NCI-H774 (cell line): ENCODE results near the gene TAC1.
"Not testable (repeated sequence)": the region's sequence is repeated elsewhere in the genome, so short reads cannot be mapped to it uniquely, and the experiment has no call there.

ENCODE experiments used
- DNase-seq: peaks from one replicate; lab custom pipeline; 2025; lab: John Stamatoyannopoulos, UW

Gene TAC1

GRCh38 chr7:97731736-97732564, at the start of gene TAC1:
Gene TAC1, plus strand, starts transcription at chr7:97732086. Its CDS starts 527 bp downstream, at chr7:97732613.
- no peak for DNase-seq

- DNase-seq, result no peak
Measured at GRCh38 chr7:97685952-97686351, 45.9 kb upstream of the TAC1 start.

GRCh38 chr7:97693586-97693985, 38.3 kb upstream of the TAC1 start:
- DNase-seq, result no peak

- DNase-seq, result no peak
Measured at GRCh38 chr7:97694355-97694754, 37.5 kb upstream of the TAC1 start.

- DNase-seq, result no peak
Measured at GRCh38 chr7:97697396-97697795, 34.5 kb upstream of the TAC1 start.

GRCh38 chr7:97722386-97722785, 9.5 kb upstream of the TAC1 start:
- DNase-seq, result no peak

GRCh38 chr7:97732565-97733275, 834 bp downstream of the TAC1 start:
- no peak for DNase-seq

- no peak for DNase-seq
Measured at GRCh38 chr7:97733276-97734161, 1.6 kb downstream of the TAC1 start.

GRCh38 chr7:97734255-97734654, 2.4 kb downstream of the TAC1 start:
- no peak for DNase-seq

- no peak for DNase-seq
Measured at GRCh38 chr7:97735075-97735474, 3.2 kb downstream of the TAC1 start.

- no peak for DNase-seq
Measured at GRCh38 chr7:97748482-97748881, 16.6 kb downstream of the TAC1 start.

GRCh38 chr7:97751566-97751965, 19.7 kb downstream of the TAC1 start:
- DNase-seq, result no peak

GRCh38 chr7:97752215-97752614, 20.3 kb downstream of the TAC1 start:
- no peak for DNase-seq

- no peak for DNase-seq
Measured at GRCh38 chr7:97757824-97758223, 25.9 kb downstream of the TAC1 start.

GRCh38 chr7:97770850-97771249, 39.0 kb downstream of the TAC1 start:
- DNase-seq, result no peak

GRCh38 chr7:97771576-97771975, 39.7 kb downstream of the TAC1 start:
- DNase-seq, result no peak

GRCh38 chr7:97772045-97772901, 40.4 kb downstream of the TAC1 start:
- DNase-seq, result peak; percentile 7

GRCh38 chr7:97786398-97786797, 54.5 kb downstream of the TAC1 start:
- not testable (repeated sequence) for DNase-seq
